Testis (tissue), 3 donors: ENCODE data around the gene GPR35. TPM values are rescaled to one million over a fixed set of nuclear protein-coding genes. Genes with fewer than 3 reads are reported as not detected.
"Not testable (repeated sequence)": the region's sequence is repeated elsewhere in the genome, so short reads cannot be mapped to it uniquely, and the experiment has no call there.

ENCODE experiments used
- DNase-seq: peaks from one replicate; pipeline ENCODE4 v3.0.0-alpha.2; 2019
- H3K27ac ChIP-seq, 2 donors: fragments of 200-600 bp; sonication (generic); one replicate each; pipeline ENCODE4 v1.5.1; 2019
- H3K27me3 ChIP-seq: fragments of 200-600 bp; sonication (generic); one replicate; pipeline ENCODE4 v1.5.1; 2019
- H3K36me3 ChIP-seq: fragments of 200-600 bp; sonication (generic); one replicate; pipeline ENCODE4 v1.5.1; 2017; ENCODE audit warnings: low read depth; ENCODE audit errors: missing control alignments
- H3K4me1 ChIP-seq: fragments of 200-600 bp; sonication (generic); one replicate; pipeline ENCODE4 v1.5.1; 2019
- H3K4me3 ChIP-seq, 2 donors: fragments of 200-600 bp; sonication (generic); one replicate each; pipeline ENCODE4 v1.5.1; 2017 to 2019
- H3K9me3 ChIP-seq: fragments of 200-600 bp; sonication (generic); one replicate; pipeline ENCODE4 v1.5.1; 2017
- CTCF ChIP-seq, 3 experiments: fragments of 450-650 bp in 2 of 3; fragments of 200-600 bp in 1 of 3; sonication (generic) in 1 of 3; IDR thresholded peaks; one replicate each; pipeline ENCODE4 v1.5.1; 2016 to 2019; ENCODE audit warnings: antibody characterized with exemption in 3 of 3, mild to moderate bottlenecking in 2 of 3, moderate library complexity in 1 of 3
- POLR2A ChIP-seq: fragments of 450-650 bp; IDR thresholded peaks from one replicate; pipeline ENCODE4 v1.6.1; 2017; ENCODE audit warnings: antibody characterized with exemption, mild to moderate bottlenecking, moderate library complexity
- WGBS, 2 donors: methylation state at CpG; one replicate each; pipeline ENCODE4 v1.1.5; 2018; 5-methylcytosine and 5-hydroxymethylcytosine counted together
- intact Hi-C: fragments of 100-400 bp; cut with DNase I; formaldehyde crosslinking; loops from one replicate; pipeline ENCODE4 v1.15.1; 2023; ENCODE audit warnings: low total_unique reads
- polyA plus RNA-seq: library from polyadenylated mRNA; stranded (reverse); fragments of 350-450 nt; fragmentation: Illumina TruSeq; extraction: RNeasy Lipid Tissue Mini Kit (QIAGEN cat#74804); gene quantifications from one replicate; pipeline ENCODE4 v1.2.3, GENCODE V29; 2014; ENCODE audit warnings: low read depth, low replicate concordance; ENCODE audit not compliant: insufficient read depth
- total RNA-seq, 2 donors: library from RNA; depleted of rRNA; stranded (reverse); fragments of >200 nt; gene quantifications; one replicate each; pipeline ENCODE4 v1.2.3, GENCODE V29; 2016

GPR35 gene
- total and polyA plus RNA-seq, 3 donors from 2014 or later: 3.1 to 11.5 (median 9.5) TPM

GRCh38 chr2:240655931-240656886, 30.9 kb downstream of the GPR35 start:
- WGBS, 2 donors: 77 to 80% methylated on average over 9 to 10 of the region's 10 CpGs
- Histone ChIP-seq H3K4me1 (no peaks in the 10 kb centered on the region), H3K27ac (no peak overlapping the region), H3K36me3 (no peaks in the 10 kb centered on the region), H3K4me3 (no peak overlapping the region), H3K27me3 (no peaks in the 10 kb centered on the region), H3K9me3 (no peaks in the 10 kb centered on the region)
- DNase-seq: no peak
- intact Hi-C loops: no loop called here
- TF ChIP-seq POLR2A: no peak
- TF ChIP-seq CTCF (IDR thresholded peaks at IDR 0.05): no peak

- H3K4me3 ChIP-seq, H3K36me3 ChIP-seq, H3K4me1 ChIP-seq, H3K27ac ChIP-seq, H3K9me3 ChIP-seq, H3K27me3 ChIP-seq, DNase-seq, intact Hi-C loops: not testable (repeated sequence)
- 83 to 85% methylated on average over 7 of the region's 7 CpGs for WGBS, 2 donors
These were observed 34.6 kb downstream of the GPR35 start for GRCh38 chr2:240659883-240660282.

- no peak for DNase-seq
These were observed 37.4 kb downstream of the GPR35 start for GRCh38 chr2:240662681-240663080.

GRCh38 chr2:240663546-240664190, 38.4 kb downstream of the GPR35 start:
- Histone ChIP-seq H3K27ac (no peak overlapping the region), H3K4me1 (no peaks in the 10 kb centered on the region), H3K27me3 (no peaks in the 10 kb centered on the region), H3K36me3 (no peaks in the 10 kb centered on the region), H3K4me3 (no peak overlapping the region), H3K9me3 (no peaks in the 10 kb centered on the region)
- DNase-seq: no peak
- 68 to 72% methylated on average over 6 of the region's 6 CpGs for WGBS, 2 donors
- intact Hi-C loops: no loop called here
- TF ChIP-seq POLR2A (no peak), CTCF (IDR thresholded peaks at IDR 0.05) (no peak)

More at GRCh38 chr2:240662681-240663080, 37.4 kb downstream of the GPR35 start:
- no peak for TF ChIP-seq POLR2A
- TF ChIP-seq CTCF (IDR thresholded peaks at IDR 0.05): no peak
- H3K36me3 ChIP-seq: no peaks in the 10 kb centered on the region
- intact Hi-C loops: no loop called here
- no peaks in the 10 kb centered on the region for H3K4me1 ChIP-seq
- H3K9me3 ChIP-seq: no peaks in the 10 kb centered on the region
- H3K27ac ChIP-seq: no peak overlapping the region
- WGBS, 2 donors: 88 to 92% methylated on average over 3 of the region's 3 CpGs
- H3K27me3 ChIP-seq: no peaks in the 10 kb centered on the region
- H3K4me3 ChIP-seq: no peak overlapping the region

GRCh38 chr2:240664622-240665021, 39.3 kb downstream of the GPR35 start:
- Histone ChIP-seq H3K27ac (no peak overlapping the region), H3K4me3 (no peak overlapping the region), H3K4me1 (no peaks in the 10 kb centered on the region), H3K9me3 (no peaks in the 10 kb centered on the region), H3K36me3 (no peaks in the 10 kb centered on the region), H3K27me3 (no peaks in the 10 kb centered on the region)
- TF ChIP-seq CTCF (IDR thresholded peaks at IDR 0.05) (no peak), POLR2A (no peak)
- 83 to 88% methylated on average over 1 of the region's 1 CpG for WGBS, 2 donors
- intact Hi-C loops: no loop called here
- no peak for DNase-seq
